Transverse colon (tissue), 4 donors: ENCODE data around the gene MS4A6E.

Source experiments
- CTCF ChIP-seq, 5 experiments: fragments of 200-600 bp in 3 of 5; fragments of 450-650 bp in 2 of 5; sonication (generic) in 3 of 5; IDR thresholded peaks; 1 replicate in 2 of 5; 2 replicates in 3 of 5; pipeline ENCODE4 v1.5.1; 2016 to 2017; ENCODE audit warnings: antibody characterized with exemption in 5 of 5, inconsistent platforms in 3 of 5, mild to moderate bottlenecking in 2 of 5, moderate library complexity in 1 of 5
- POLR2AphosphoS5 ChIP-seq, 3 donors: sonication (generic); formaldehyde crosslinking; IDR thresholded peaks; one replicate each; pipeline ENCODE4 v1.6.1; 2016; ENCODE audit warnings: antibody characterized with exemption in 3 of 3

GRCh38 chr11:60332846-60333245 is 5.8 kb downstream of the MS4A6E start:
- TF ChIP-seq CTCF (IDR thresholded peaks at IDR 0.05) (no peak), POLR2AphosphoS5 (IDR thresholded peaks at IDR 0.05) (no peak)
